EL (cell line): ENCODE measurements around the gene GSX1.

Experiments used
- DNase-seq: peaks from one replicate; pipeline ENCODE4 v3.0.0-alpha.2; 2016

Gene GSX1

DNA sequence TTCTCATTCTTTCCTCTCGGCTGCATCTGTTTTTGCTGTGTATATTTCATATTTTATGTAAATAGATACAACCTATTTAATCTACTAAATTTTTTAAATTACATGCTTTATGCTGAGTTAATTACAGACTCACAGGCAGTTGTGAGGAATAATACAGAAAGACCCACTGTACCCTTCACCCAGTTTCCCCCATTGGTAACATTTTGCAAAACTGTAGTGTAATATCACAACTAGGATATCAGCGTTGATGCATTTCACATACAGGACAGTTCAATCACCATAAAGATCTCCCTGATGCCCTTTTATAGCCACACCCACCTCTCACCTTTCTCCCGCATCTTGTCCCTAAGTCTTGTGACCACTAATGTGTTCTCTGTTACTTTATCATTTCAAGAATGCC, 43.5 kb downstream of the GSX1 start:
- DNase-seq, result no peak

DNA sequence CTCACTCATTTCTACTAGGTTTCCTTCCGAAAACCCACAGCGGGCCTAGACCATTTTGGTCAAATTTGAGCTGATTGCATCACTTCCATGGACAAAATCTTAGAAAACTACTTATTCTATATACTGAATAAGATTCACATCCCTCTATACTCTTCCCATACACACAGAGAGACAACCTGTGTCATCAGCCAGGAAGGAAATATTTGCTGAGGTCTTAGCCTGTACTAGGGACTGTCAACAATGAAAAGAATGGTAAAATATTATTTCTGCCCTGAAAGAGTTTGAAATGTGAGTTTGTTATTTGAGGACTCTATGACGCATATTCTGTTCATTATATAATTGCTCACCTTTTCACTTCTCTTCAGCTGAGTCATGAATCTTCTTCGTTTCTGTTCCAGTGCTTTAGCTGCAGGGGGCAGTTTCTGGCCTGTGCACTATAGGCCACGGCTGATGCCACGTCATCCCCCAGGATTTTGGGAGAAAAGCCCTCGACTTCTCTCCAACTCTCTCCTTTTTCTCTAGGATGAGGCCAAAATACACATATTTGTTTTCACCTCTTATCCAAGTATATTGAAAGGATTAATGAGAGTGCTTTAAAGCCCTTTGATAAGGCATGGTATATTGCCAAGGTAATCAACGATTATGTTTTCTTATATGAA, 47.7 kb downstream of the GSX1 start:
- peak; percentile 15 for DNase-seq

DNA sequence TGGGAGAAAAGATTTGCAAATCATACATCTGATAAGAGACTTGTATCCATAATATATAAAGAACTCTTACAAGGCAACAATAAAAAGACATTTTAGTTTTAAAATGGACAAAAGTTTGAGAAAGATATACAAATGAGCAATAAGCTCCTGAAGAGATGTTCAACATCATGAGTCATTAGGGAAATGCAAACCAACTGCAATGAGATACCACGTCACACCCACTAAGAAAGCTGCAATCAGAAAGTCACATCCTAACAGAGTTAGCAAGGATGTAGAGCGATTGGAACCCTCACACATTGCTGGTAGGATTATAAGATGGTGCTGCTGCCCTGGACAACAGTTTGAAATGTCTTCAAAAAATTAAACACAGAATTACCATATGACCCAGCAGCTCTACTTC, 50.3 kb downstream of the GSX1 start:
- DNase-seq, result no peak
